Liver (tissue), 3 donors: Measurements from ENCODE around the gene FAM107A.

Experiments used
- HNF4G ChIP-seq: IDR thresholded peaks from 2 replicates; pipeline ENCODE4 v1.6.1; 2016; ENCODE audit warnings: antibody characterized with exemption
- JUND ChIP-seq, 2 donors: IDR thresholded peaks; 2 replicates each; pipeline ENCODE4 v1.6.1; 2016; ENCODE audit warnings: antibody characterized with exemption in 2 of 2
- MAX ChIP-seq: IDR thresholded peaks from 2 replicates; pipeline ENCODE4 v1.6.1; 2016; ENCODE audit warnings: antibody characterized with exemption
- TAF1 ChIP-seq: conservative IDR thresholded peaks from 2 replicates; pipeline ENCODE4 v1.6.1; 2016; ENCODE audit warnings: antibody characterized with exemption, mild to moderate bottlenecking
- TF ChIP-seq, protein P1 (sequence below): fragments of 150-350 bp; IDR thresholded peaks from 2 replicates; pipeline ENCODE4 v1.5.1; 2017; ENCODE audit warnings: improper control_type of control experiment, low read depth, low read length; ENCODE audit not compliant: missing input control
- TF ChIP-seq, protein P2 (sequence below): IDR thresholded peaks from 2 replicates; pipeline ENCODE4 v1.6.1; 2016; ENCODE audit warnings: antibody characterized with exemption
- donor health status: healthy.
- donor health status: healthy.

DNA sequence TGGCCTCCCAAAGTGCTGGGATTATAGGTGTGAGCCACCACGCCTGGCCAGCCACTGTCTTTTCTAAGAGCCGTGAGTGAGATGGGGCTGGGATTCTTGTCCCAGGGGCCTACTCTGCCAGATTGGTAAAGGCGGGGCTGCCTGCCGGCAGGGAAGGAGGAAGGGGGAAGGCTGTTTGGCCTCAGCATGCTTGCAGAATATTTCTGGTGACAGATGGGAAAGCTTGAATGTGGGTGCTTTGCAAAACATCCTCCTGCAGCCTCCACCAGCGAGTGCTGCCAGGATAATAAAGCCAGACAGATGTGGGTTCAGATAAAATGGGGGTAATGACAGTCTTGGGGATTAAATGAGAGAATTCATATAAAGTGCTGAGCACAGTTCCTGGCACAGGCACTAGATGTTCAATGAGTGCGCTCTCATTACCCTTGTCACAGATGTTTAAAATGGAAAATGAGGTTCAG is 20.4 kb downstream of the FAM107A start:
- TF ChIP-seq, protein P1, sequence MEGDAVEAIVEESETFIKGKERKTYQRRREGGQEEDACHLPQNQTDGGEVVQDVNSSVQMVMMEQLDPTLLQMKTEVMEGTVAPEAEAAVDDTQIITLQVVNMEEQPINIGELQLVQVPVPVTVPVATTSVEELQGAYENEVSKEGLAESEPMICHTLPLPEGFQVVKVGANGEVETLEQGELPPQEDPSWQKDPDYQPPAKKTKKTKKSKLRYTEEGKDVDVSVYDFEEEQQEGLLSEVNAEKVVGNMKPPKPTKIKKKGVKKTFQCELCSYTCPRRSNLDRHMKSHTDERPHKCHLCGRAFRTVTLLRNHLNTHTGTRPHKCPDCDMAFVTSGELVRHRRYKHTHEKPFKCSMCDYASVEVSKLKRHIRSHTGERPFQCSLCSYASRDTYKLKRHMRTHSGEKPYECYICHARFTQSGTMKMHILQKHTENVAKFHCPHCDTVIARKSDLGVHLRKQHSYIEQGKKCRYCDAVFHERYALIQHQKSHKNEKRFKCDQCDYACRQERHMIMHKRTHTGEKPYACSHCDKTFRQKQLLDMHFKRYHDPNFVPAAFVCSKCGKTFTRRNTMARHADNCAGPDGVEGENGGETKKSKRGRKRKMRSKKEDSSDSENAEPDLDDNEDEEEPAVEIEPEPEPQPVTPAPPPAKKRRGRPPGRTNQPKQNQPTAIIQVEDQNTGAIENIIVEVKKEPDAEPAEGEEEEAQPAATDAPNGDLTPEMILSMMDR, result no peak
- TF ChIP-seq JUND (IDR thresholded peaks at IDR 0.05) (no peak), HNF4G (no peak), TAF1 (no peak), MAX (no peak)
- TF ChIP-seq, protein P2, sequence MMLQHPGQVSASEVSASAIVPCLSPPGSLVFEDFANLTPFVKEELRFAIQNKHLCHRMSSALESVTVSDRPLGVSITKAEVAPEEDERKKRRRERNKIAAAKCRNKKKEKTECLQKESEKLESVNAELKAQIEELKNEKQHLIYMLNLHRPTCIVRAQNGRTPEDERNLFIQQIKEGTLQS, result no peak
